Breast epithelium (tissue), 4 donors: ENCODE measurements around the gene CDK6. TPM values are rescaled to one million over a fixed set of nuclear protein-coding genes. Genes with fewer than 3 reads are reported as not detected.

ENCODE experiments used
- DNase-seq, 2 donors: peaks; one replicate each; pipeline ENCODE4 v3.0.0-alpha.2; 2019; ENCODE audit warnings: low spot score in 2 of 2
- H3K27ac ChIP-seq, 2 donors: fragments of 200-600 bp; sonication (generic) in 1 of 2; one replicate each; pipeline ENCODE4 v1.5.1; 2016 to 2019; ENCODE audit warnings: mild to moderate bottlenecking in 1 of 2
- H3K27me3 ChIP-seq, 2 donors: fragments of 200-600 bp; sonication (generic) in 1 of 2; one replicate each; pipeline versions ENCODE4 v1.5.1 to v1.6.0; 2017 to 2019; ENCODE audit warnings: control low read depth in 1 of 2, mild to moderate bottlenecking in 1 of 2
- H3K36me3 ChIP-seq: fragments of 200-600 bp; one replicate; pipeline ENCODE4 v1.5.1; 2019
- H3K4me1 ChIP-seq, 2 donors: fragments of 200-600 bp; sonication (generic); one replicate each; pipeline ENCODE4 v1.5.1; 2016 to 2019; ENCODE audit warnings: control low read depth in 1 of 2
- H3K4me3 ChIP-seq, 3 donors: fragments of 200-600 bp; sonication (generic); 1 replicate in 2 of 3; 2 replicates in 1 of 3; pipeline ENCODE4 v1.5.1; 2016 to 2019; ENCODE audit warnings: mild to moderate bottlenecking in 3 of 3, moderate library complexity in 2 of 3
- H3K9me3 ChIP-seq, 2 donors: fragments of 200-600 bp; sonication (generic) in 1 of 2; one replicate each; pipeline ENCODE4 v1.5.1; 2016 to 2019; ENCODE audit warnings: control low read depth in 1 of 2
- CTCF ChIP-seq, 3 donors: fragments of 450-650 bp; IDR thresholded peaks; one replicate each; pipeline ENCODE4 v1.5.1; 2016 to 2017; ENCODE audit warnings: antibody characterized with exemption in 3 of 3, mild to moderate bottlenecking in 3 of 3, moderate library complexity in 3 of 3
- POLR2A ChIP-seq: fragments of 450-650 bp; IDR thresholded peaks from one replicate; pipeline ENCODE4 v1.6.1; 2016; ENCODE audit warnings: antibody characterized with exemption, mild to moderate bottlenecking, moderate library complexity
- POLR2AphosphoS5 ChIP-seq, 3 donors: sonication (generic); formaldehyde crosslinking; IDR thresholded peaks; one replicate each; pipeline ENCODE4 v1.6.1; 2017; ENCODE audit warnings: antibody characterized with exemption in 3 of 3
- intact Hi-C: fragments of 100-400 bp; cut with DNase I; formaldehyde crosslinking; loops from one replicate; pipeline ENCODE4 v1.15.1; 2023; ENCODE audit warnings: low total_unique reads
- total RNA-seq, 3 donors: library from RNA; depleted of rRNA; stranded (reverse); fragments of >200 nt; gene quantifications; one replicate each; pipeline ENCODE4 v1.1.0, GENCODE V29; 2016

Gene CDK6
- total RNA-seq, 3 donors from 2014 or later = 12.8 to 26.2 (median 23.6) TPM

- peaks cover 0 to 10% of the 10 kb centered on the region in 2 donors for H3K4me1 ChIP-seq
- H3K4me3 ChIP-seq = no peak overlapping the region
- intact Hi-C loops = no loop called here
- no peak overlapping the region for H3K27ac ChIP-seq
- no peaks in the 10 kb centered on the region for H3K36me3 ChIP-seq
- no peaks in the 10 kb centered on the region for H3K9me3 ChIP-seq
- no peak for TF ChIP-seq POLR2AphosphoS5 (IDR thresholded peaks at IDR 0.05)
- DNase-seq = no peak
- H3K27me3 ChIP-seq = no peaks in the 10 kb centered on the region
Observed at GRCh38 chr7:92782236-92782635, 54.1 kb downstream of the CDK6 start.

- Histone ChIP-seq H3K9me3 (no peaks in the 10 kb centered on the region), H3K27ac (peak overlapping the region in 1 of 2 donors; percentile 41), H3K36me3 (no peaks in the 10 kb centered on the region), H3K27me3 (no peaks in the 10 kb centered on the region), H3K4me3 (no peak overlapping the region), H3K4me1 (peaks cover 0 to 10% of the 10 kb centered on the region in 2 donors)
- TF ChIP-seq CTCF (IDR thresholded peaks at IDR 0.05) = no peak
- no peak for TF ChIP-seq POLR2AphosphoS5 (IDR thresholded peaks at IDR 0.05)
- TF ChIP-seq POLR2A = no peak
- intact Hi-C loops = no loop called here
- DNase-seq = no peak
Observed at GRCh38 chr7:92781117-92781720, 55.2 kb downstream of the CDK6 start.

GRCh38 chr7:92778972-92779371 lies 57.4 kb downstream of the CDK6 start:
- peaks cover 0 to 10% of the 10 kb centered on the region in 2 donors for H3K4me1 ChIP-seq
- H3K27ac ChIP-seq = no peak overlapping the region
- TF ChIP-seq POLR2A (no peak), POLR2AphosphoS5 (IDR thresholded peaks at IDR 0.05) (no peak), CTCF (IDR thresholded peaks at IDR 0.05) (no peak)
- no peaks in the 10 kb centered on the region for H3K9me3 ChIP-seq
- no peak for DNase-seq
- no peaks in the 10 kb centered on the region for H3K36me3 ChIP-seq
- H3K27me3 ChIP-seq = no peaks in the 10 kb centered on the region
- H3K4me3 ChIP-seq = no peak overlapping the region
- intact Hi-C loops = no loop called here

GRCh38 chr7:92777993-92778392 lies 58.4 kb downstream of the CDK6 start:
- Histone ChIP-seq H3K27ac (no peak overlapping the region), H3K9me3 (no peaks in the 10 kb centered on the region), H3K4me1 (peaks cover 0 to 10% of the 10 kb centered on the region in 2 donors), H3K36me3 (no peaks in the 10 kb centered on the region), H3K4me3 (no peak overlapping the region), H3K27me3 (no peaks in the 10 kb centered on the region)
- no peak for DNase-seq
- TF ChIP-seq POLR2AphosphoS5 (IDR thresholded peaks at IDR 0.05) (no peak), CTCF (IDR thresholded peaks at IDR 0.05) (no peak), POLR2A (no peak)
- intact Hi-C loops = no loop called here

GRCh38 chr7:92773808-92774207 lies 62.6 kb downstream of the CDK6 start:
- TF ChIP-seq POLR2A = no peak

GRCh38 chr7:92769844-92770243 lies 66.5 kb downstream of the CDK6 start:
- no peak overlapping the region for H3K4me3 ChIP-seq
- H3K36me3 ChIP-seq = no peaks in the 10 kb centered on the region
- no peak for DNase-seq
- intact Hi-C loops = no loop called here
- H3K9me3 ChIP-seq = no peaks in the 10 kb centered on the region
- no peaks in the 10 kb centered on the region for H3K27me3 ChIP-seq
- H3K27ac ChIP-seq = no peak overlapping the region
- no peaks in the 10 kb centered on the region for H3K4me1 ChIP-seq
- TF ChIP-seq POLR2AphosphoS5 (IDR thresholded peaks at IDR 0.05) = no peak
- no peak for TF ChIP-seq CTCF (IDR thresholded peaks at IDR 0.05)
- no peak for TF ChIP-seq POLR2A

More at GRCh38 chr7:92773808-92774207, 62.6 kb downstream of the CDK6 start:
- H3K27me3 ChIP-seq = no peaks in the 10 kb centered on the region
- H3K4me1 ChIP-seq = no peaks in the 10 kb centered on the region
- H3K36me3 ChIP-seq = no peaks in the 10 kb centered on the region
- no peak overlapping the region for H3K4me3 ChIP-seq
- H3K9me3 ChIP-seq = no peaks in the 10 kb centered on the region
- H3K27ac ChIP-seq = no peak overlapping the region
- intact Hi-C loops = no loop called here
- no peak for DNase-seq
